ENCODE measurements around the gene DDX39A.
A peak's percentile ranks its signal among the peaks of the same experiment; 100 is the strongest.

The DDX39A gene

DNA sequence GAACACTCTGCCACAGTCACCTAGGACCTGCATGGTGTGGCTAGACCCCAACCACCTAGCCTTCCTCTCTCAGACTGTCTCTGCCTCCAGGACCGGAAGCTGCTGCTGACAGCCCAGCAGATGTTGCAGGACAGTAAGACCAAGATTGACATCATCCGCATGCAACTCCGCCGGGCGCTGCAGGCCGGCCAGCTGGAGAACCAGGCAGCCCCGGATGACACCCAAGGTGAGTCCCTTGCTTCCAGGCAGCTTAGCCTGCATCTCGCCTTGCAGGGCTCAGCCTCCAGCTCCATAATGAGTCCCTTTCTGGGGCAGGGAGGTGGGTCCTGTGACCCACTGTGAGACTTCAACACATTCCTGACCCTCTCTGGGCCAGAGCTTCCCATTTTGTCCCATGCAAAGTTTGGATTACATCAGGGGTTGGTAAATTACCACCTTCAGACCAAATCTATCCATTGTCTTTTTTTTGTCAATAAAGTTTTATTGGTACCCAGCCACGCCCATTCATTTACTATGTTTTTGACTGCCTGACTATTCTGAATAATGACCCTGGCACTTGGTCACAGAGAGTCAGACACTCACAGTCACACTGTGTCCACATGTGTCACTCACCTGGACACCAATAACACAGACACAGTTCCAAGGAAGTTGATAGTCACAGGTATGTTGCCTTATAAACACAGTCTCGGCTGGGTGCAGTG lies 27.3 kb upstream of the DDX39A start:
- Histone ChIP-seq H3K27me3 (ENCODE audit: control insufficient read depth, insufficient read depth, low read length) (no peaks in the 10 kb centered on the region), H3K4me1 (ENCODE audit: control insufficient read depth, insufficient read depth, low read length) (no peaks in the 10 kb centered on the region), H3K4me3 (ENCODE audit: low read length) (no peak overlapping the region), H3K9me3 (replicated peaks; ENCODE audit: low read length) (no peaks in the 10 kb centered on the region), H3K9ac (ENCODE audit: low read depth, low read length) (no peak overlapping the region), H3K36me3 (ENCODE audit: insufficient read depth, low read length) (peaks cover 70% of the 10 kb centered on the region), H3K4me2 (ENCODE audit: low read length) (no peak overlapping the region)

DNA sequence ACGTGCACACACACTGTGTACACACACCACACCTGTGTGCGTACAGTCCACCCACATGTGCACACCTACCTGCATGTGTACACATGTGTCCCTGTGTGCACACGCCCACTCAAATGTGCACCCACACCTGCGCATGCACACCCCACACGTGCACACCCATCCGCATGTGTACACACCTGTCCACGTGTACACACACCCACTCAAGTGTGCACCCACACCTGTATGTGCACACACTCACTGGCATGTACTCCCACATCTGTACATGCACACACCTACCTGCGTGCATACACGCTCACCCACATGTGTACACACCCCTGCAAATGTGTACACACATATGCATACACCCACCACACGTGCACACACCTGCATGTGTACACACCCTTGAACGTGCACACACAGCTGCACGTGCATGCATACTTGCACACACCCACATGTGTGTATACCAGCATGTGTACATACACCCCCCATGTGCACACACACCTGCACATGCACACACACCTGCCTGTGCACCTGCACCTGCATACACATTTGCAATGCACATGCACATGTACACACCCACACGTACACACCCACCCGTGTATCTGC lies 24.6 kb upstream of the DDX39A start:
- no peaks in the 10 kb centered on the region for H3K9me3 ChIP-seq (replicated peaks; ENCODE audit: low read length)
- H3K4me3 ChIP-seq (ENCODE audit: low read length), result no peak overlapping the region
- no peak overlapping the region for H3K9ac ChIP-seq (ENCODE audit: low read depth, low read length)
- H3K4me2 ChIP-seq (ENCODE audit: low read length), result no peak overlapping the region
- peaks cover 5% of the 10 kb centered on the region for H3K4me1 ChIP-seq (ENCODE audit: control insufficient read depth, insufficient read depth, low read length)
- H3K36me3 ChIP-seq (ENCODE audit: insufficient read depth, low read length), result peaks cover 49% of the 10 kb centered on the region
- H3K27me3 ChIP-seq (ENCODE audit: control insufficient read depth, insufficient read depth, low read length), result no peaks in the 10 kb centered on the region

DNA sequence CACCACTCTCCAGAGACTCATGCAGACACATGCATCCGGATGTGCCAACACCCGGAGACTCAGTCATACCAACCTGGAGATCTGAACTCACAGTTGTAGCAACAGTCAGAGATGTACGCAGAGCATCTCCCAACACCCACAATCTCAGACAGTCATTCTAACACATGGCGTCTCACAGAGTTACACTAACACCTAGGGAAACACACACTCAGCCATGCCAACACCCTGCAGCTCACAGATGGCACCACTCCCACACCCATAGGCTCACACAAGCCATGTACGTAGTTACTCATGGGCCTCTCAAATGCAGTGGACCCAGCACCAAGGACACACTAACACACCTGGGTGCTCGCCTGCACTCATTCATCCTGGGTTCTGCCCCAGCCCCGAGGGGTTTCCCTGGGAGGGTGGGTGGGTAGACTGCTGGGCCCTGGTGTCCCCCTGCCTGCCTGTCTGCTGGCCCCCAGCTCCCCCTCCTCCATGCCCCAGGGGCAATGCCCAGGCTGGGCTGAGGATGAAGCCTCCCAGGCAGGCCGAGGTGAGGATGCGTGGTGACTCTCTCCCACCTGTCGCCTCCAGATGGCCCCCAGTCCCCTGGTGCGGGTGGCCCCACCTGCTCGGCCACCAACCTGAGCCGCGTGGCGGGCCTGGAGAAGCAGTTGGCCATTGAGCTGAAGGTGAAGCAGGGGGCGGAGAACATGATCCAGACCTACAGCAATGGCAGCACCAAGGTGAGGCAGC lies 23.9 kb upstream of the DDX39A start:
- no peaks in the 10 kb centered on the region for H3K9me3 ChIP-seq (replicated peaks; ENCODE audit: low read length)
- H3K9ac ChIP-seq (ENCODE audit: low read depth, low read length), result no peak overlapping the region
- H3K4me3 ChIP-seq (ENCODE audit: low read length), result no peak overlapping the region
- peaks cover 43% of the 10 kb centered on the region for H3K36me3 ChIP-seq (ENCODE audit: insufficient read depth, low read length)
- H3K4me1 ChIP-seq (ENCODE audit: control insufficient read depth, insufficient read depth, low read length), result peaks cover 5% of the 10 kb centered on the region
- H3K27me3 ChIP-seq (ENCODE audit: control insufficient read depth, insufficient read depth, low read length), result no peaks in the 10 kb centered on the region
- no peak overlapping the region for H3K4me2 ChIP-seq (ENCODE audit: low read length)

DNA sequence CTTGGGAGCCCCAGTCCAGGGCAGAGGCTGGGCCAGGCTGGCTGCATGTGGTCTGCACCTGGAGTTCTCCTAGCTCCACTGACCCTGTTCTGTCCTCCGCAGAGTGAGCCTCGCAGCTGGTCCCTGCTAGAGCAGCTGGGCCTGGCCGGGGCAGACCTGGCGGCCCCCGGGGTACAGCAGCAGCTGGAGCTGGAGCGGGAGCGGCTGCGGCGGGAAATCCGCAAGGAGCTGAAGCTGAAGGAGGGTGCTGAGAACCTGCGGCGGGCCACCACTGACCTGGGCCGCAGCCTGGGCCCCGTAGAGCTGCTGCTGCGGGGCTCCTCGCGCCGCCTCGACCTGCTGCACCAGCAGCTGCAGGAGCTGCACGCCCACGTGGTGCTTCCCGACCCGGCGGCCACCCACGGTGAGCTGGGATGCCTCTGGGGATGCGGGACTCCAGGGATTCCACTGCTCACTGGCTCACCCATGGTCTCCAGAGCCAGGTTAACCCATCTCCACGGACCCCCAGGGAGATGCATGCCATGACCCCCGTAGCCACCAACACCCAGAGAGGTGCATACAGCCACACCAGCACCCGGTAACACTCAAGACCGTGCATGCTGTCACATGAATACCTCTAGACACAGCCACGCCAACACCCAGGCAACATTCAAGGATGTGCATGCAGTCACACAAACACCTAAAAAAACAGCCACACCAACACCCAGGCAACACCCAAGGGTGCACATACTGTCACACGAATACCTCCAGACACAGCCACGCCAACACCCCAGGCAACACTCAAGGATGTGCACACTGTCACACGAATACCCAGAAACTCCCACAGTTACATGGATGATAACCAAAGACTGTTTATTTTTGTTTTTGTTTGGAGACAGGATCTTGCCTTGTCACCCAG lies 22.1 kb upstream of the DDX39A start:
- H3K4me2 ChIP-seq (ENCODE audit: low read length), result no peak overlapping the region
- no peak overlapping the region for H3K4me3 ChIP-seq (ENCODE audit: low read length)
- H3K36me3 ChIP-seq (ENCODE audit: insufficient read depth, low read length), result peaks cover 39% of the 10 kb centered on the region
- H3K9ac ChIP-seq (ENCODE audit: low read depth, low read length), result no peak overlapping the region
- H3K4me1 ChIP-seq (ENCODE audit: control insufficient read depth, insufficient read depth, low read length), result peaks cover 5% of the 10 kb centered on the region
- H3K27me3 ChIP-seq (ENCODE audit: control insufficient read depth, insufficient read depth, low read length), result no peaks in the 10 kb centered on the region
- H3K9me3 ChIP-seq (replicated peaks; ENCODE audit: low read length), result no peaks in the 10 kb centered on the region

DNA sequence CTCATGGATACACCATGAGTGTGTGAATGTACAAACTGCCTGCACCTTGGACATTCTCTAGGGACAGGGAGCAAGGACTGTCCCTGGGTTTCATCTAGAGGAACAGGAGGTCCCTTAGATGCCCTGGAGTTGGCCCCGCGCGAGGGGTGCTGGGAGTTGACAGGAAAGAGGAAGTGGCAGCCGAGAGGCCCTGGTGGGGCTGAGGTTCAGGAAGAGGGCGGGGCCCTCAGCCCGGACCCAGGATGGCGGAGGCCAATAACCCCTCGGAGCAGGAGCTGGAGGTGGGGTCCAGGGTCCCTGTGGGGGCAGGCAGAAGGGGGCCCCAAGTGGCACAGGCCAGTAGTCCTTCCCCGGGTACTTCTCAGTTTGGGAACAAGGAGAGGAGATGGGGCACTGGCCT lies 20.9 kb upstream of the DDX39A start:
- Histone ChIP-seq H3K4me2 (ENCODE audit: low read length) (no peak overlapping the region), H3K27me3 (ENCODE audit: control insufficient read depth, insufficient read depth, low read length) (no peaks in the 10 kb centered on the region), H3K9me3 (replicated peaks; ENCODE audit: low read length) (no peaks in the 10 kb centered on the region), H3K4me1 (ENCODE audit: control insufficient read depth, insufficient read depth, low read length) (peaks cover 10% of the 10 kb centered on the region), H3K36me3 (ENCODE audit: insufficient read depth, low read length) (peaks cover 35% of the 10 kb centered on the region), H3K9ac (ENCODE audit: low read depth, low read length) (no peak overlapping the region), H3K4me3 (ENCODE audit: low read length) (no peak overlapping the region)

DNA sequence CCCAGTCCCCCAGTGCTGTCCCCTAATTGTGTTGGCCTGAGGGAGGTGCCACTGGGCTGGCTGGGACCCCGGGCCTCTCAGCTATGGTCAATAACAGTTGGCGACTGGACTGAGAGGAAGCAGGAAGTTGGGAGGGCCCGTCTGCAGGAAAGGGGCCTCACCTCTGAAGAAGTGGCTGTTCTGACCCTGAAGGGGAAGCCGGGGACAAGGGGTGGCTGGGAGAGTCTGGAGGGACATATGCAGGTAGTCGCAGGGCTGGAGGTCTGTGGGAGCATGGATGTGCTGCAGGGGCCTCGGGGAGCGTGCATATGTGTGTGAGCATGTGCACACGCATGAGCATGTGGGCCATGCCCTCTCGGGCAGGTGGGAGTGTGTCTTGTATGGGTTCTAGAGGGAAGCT lies 19.9 kb upstream of the DDX39A start:
- H3K36me3 ChIP-seq (ENCODE audit: insufficient read depth, low read length), result peaks cover 25% of the 10 kb centered on the region
- peaks cover 20% of the 10 kb centered on the region for H3K4me1 ChIP-seq (ENCODE audit: control insufficient read depth, insufficient read depth, low read length)

DNA sequence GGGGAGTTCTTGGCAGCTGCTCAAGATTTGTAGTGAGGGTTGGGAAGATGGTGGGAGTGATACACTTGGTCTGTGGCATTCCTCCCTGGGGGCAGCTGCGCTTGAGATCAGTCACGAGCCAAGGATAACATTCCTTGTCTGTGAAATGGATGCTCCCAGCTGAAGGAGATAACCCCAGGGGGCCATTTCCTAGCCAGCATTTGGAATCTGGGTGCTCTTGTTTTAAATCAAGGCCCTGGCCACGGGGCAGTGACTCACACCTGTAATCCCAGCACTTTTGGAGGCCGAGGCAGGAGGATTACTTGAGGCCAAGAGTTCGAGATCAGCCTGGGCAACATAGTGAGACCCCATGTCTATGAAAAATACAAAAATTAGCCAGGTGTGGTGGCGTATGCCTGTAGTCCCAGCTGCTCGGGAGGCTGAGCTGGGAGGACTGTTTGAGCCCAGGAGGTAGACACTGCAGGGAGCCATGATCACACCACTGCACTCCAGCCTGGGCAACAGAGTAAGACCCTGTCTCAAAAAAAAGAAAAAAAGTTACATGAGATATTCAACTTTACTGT lies 18.5 kb upstream of the DDX39A start:
- no peaks in the 10 kb centered on the region for H3K9me3 ChIP-seq (replicated peaks; ENCODE audit: low read length)
- H3K4me2 ChIP-seq (ENCODE audit: low read length), result no peak overlapping the region
- H3K27me3 ChIP-seq (ENCODE audit: control insufficient read depth, insufficient read depth, low read length), result no peaks in the 10 kb centered on the region
- H3K9ac ChIP-seq (ENCODE audit: low read depth, low read length), result no peak overlapping the region
- H3K4me1 ChIP-seq (ENCODE audit: control insufficient read depth, insufficient read depth, low read length), result peaks cover 24% of the 10 kb centered on the region
- peaks cover 13% of the 10 kb centered on the region for H3K36me3 ChIP-seq (ENCODE audit: insufficient read depth, low read length)
- H3K4me3 ChIP-seq (ENCODE audit: low read length), result no peak overlapping the region

More for the DNA sequence above, 19.9 kb upstream of the DDX39A start:
- Histone ChIP-seq H3K27me3 (ENCODE audit: control insufficient read depth, insufficient read depth, low read length) (no peaks in the 10 kb centered on the region), H3K4me3 (ENCODE audit: low read length) (no peak overlapping the region), H3K9ac (ENCODE audit: low read depth, low read length) (no peak overlapping the region), H3K4me2 (ENCODE audit: low read length) (no peak overlapping the region), H3K9me3 (replicated peaks; ENCODE audit: low read length) (no peaks in the 10 kb centered on the region)

DNA sequence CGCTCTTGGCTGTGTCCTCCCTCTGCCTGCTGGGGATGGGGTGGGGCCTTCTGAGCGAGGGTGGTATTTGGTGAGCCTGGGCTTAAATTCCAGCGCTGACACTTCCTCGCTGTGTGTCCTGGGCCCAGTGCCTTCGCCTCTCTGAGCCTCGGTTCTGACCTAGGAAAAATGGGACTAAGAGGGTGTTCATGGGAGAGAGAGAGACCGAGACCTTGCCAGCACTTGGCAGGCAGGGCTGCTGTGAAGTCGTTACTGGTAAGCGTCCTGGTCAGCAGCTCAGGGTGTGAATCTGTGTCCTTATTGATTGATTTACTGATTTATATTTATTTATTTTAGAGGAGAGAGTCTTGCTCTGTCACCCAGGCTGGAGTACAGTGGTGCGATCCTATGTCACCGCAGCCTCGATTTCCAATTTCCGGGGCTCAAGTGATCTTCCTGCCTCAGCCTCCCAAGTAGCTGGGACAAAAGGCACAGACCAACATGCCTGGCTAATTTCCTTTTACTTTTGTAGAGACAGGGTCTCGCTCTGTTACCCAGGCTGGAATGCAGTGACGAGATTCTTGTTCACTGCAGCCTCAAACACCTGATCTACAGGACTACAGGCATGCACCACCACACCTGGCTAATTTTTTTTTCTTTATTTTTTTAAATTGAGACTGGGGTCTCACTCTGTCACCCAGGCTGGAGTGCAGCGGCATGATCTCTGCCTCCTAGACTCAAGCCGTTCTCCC lies 16.3 kb upstream of the DDX39A start:
- Histone ChIP-seq H3K4me2 (ENCODE audit: low read length) (peak overlapping the region; percentile 87), H3K27me3 (ENCODE audit: control insufficient read depth, insufficient read depth, low read length) (no peaks in the 10 kb centered on the region), H3K36me3 (ENCODE audit: insufficient read depth, low read length) (peaks cover 3% of the 10 kb centered on the region), H3K4me1 (ENCODE audit: control insufficient read depth, insufficient read depth, low read length) (peaks cover 24% of the 10 kb centered on the region), H3K9ac (ENCODE audit: low read depth, low read length) (peak overlapping the region; percentile 86), H3K9me3 (replicated peaks; ENCODE audit: low read length) (no peaks in the 10 kb centered on the region), H3K4me3 (ENCODE audit: low read length) (peak overlapping the region; percentile 93)

DNA sequence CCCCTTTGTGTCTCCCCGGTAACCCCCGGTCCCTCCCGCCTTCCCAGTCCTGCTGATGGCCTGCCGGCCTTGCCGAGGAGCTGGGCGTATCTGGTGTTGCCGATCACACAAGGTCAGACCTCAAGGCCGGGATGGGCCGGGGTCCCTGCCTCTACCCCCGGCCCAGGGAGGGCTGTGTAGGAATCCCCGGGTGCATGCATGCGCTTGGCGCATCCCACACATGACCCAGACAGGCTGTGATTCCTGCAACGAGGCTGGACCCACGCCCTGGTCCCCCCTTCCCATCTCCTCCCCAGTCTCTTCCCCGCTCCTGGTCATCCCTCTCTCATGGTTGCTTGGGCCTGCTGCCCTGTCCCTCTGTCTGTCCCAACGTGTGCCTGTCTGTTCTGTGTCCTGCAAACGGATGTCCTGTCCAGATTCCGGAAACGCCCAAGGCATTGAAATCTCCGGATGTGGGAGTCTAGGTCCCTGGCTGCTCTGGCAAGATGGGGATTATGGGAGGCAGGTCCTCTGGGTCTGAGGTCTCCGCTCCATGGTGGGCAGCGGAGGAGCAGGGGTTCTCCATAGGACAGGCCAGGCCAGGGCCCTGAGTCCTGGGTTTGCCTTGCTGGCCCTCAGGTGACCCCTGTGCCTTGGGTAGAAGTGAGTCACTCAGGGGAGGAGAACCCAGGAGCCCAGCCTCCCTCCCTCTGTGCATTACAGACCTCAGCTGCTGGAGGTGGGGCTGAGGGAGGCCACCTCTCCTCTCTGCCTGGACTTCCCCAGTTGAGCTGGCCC lies 15.6 kb upstream of the DDX39A start:
- Histone ChIP-seq H3K4me2 (ENCODE audit: low read length) (peak overlapping the region; percentile 87), H3K36me3 (ENCODE audit: insufficient read depth, low read length) (peaks cover 3% of the 10 kb centered on the region), H3K4me3 (ENCODE audit: low read length) (peak overlapping the region; percentile 93), H3K9ac (ENCODE audit: low read depth, low read length) (peak overlapping the region; percentile 86), H3K27me3 (ENCODE audit: control insufficient read depth, insufficient read depth, low read length) (no peaks in the 10 kb centered on the region), H3K4me1 (ENCODE audit: control insufficient read depth, insufficient read depth, low read length) (peaks cover 20% of the 10 kb centered on the region), H3K9me3 (replicated peaks; ENCODE audit: low read length) (no peaks in the 10 kb centered on the region)

All from skeletal muscle satellite cell (primary cell).